Neural progenitor cell (in vitro differentiated cells): ENCODE results near the gene UBE2Q1. TPM values are rescaled to one million over a fixed set of nuclear protein-coding genes. Genes with fewer than 3 reads are reported as not detected.

Experiments used
- DNase-seq: peaks from one replicate; pipeline ENCODE4 v3.0.0-alpha.2; 2016; ENCODE audit warnings: low spot score
- H2AFZ ChIP-seq: fragments of 200-600 bp; sonication (generic); replicated peaks from 2 replicates; pipeline ENCODE4 v1.6.1; 2016; ENCODE audit warnings: antibody characterized with exemption
- H3F3A ChIP-seq: fragments of 200-600 bp; sonication (generic); 2 replicates; pipeline ENCODE4 v1.6.1; 2016; ENCODE audit warnings: antibody characterized with exemption, low read depth
- H3K27ac ChIP-seq: fragments of 200-600 bp; sonication (generic); 2 replicates; pipeline ENCODE4 v1.5.1; 2016; ENCODE audit warnings: mild to moderate bottlenecking
- H3K27me3 ChIP-seq: fragments of 200-600 bp; sonication (generic); 2 replicates; pipeline ENCODE4 v1.6.1; 2016; ENCODE audit warnings: mild to moderate bottlenecking, moderate library complexity
- H3K36me3 ChIP-seq: fragments of 200-600 bp; sonication (generic); 2 replicates; pipeline ENCODE4 v1.5.1; 2016
- H3K4me1 ChIP-seq: fragments of 200-600 bp; sonication (generic); 2 replicates; pipeline ENCODE4 v1.6.1; 2016; ENCODE audit warnings: mixed run types
- H3K4me2 ChIP-seq: fragments of 200-600 bp; sonication (generic); 2 replicates; pipeline ENCODE4 v1.6.1; 2016
- H3K4me3 ChIP-seq: fragments of 200-600 bp; sonication (generic); 2 replicates; pipeline ENCODE4 v1.5.1; 2016
- H3K79me2 ChIP-seq: fragments of 200-600 bp; sonication (generic); 2 replicates; pipeline ENCODE4 v1.6.1; 2016; ENCODE audit warnings: low read depth
- H3K9ac ChIP-seq: fragments of 200-600 bp; sonication (generic); 2 replicates; pipeline ENCODE4 v1.6.1; 2016
- H3K9me3 ChIP-seq: fragments of 200-600 bp; sonication (generic); 2 replicates; pipeline ENCODE4 v1.5.1; 2016; ENCODE audit warnings: low read depth
- H4K20me1 ChIP-seq: fragments of 200-600 bp; sonication (generic); 2 replicates; pipeline ENCODE4 v1.6.1; 2016; ENCODE audit warnings: low read depth
- H3K27ac Mint-ChIP-seq: 3 replicates; pipeline ENCODE4 v1.8.0; 2021; ENCODE audit warnings: mixed read lengths
- H3K27me3 Mint-ChIP-seq: 2 replicates; pipeline ENCODE4 v1.8.0; 2022; ENCODE audit warnings: low read depth, mild to moderate bottlenecking, inconsistent platforms, moderate library complexity, mixed read lengths; ENCODE audit not compliant: insufficient read depth
- H3K36me3 Mint-ChIP-seq: 3 replicates; pipeline ENCODE4 v1.8.0; 2021; ENCODE audit warnings: mixed read lengths
- H3K4me1 Mint-ChIP-seq: 3 replicates; pipeline ENCODE4 v1.8.0; 2021; ENCODE audit warnings: mixed read lengths
- H3K4me3 Mint-ChIP-seq: 3 replicates; pipeline ENCODE4 v1.8.0; 2021; ENCODE audit warnings: mild to moderate bottlenecking, moderate library complexity, mixed read lengths
- H3K9me3 Mint-ChIP-seq: 3 replicates; pipeline ENCODE4 v1.8.0; 2020; ENCODE audit warnings: mixed read lengths
- CTCF ChIP-seq: fragments of 200-600 bp; sonication (generic); IDR thresholded peaks from 2 replicates; pipeline ENCODE4 v1.5.1; 2017; ENCODE audit warnings: antibody characterized with exemption, mild to moderate bottlenecking
- EZH2 ChIP-seq: fragments of 200-600 bp; sonication (generic); IDR thresholded peaks from 2 replicates; pipeline ENCODE4 v1.6.1; 2017; ENCODE audit warnings: antibody characterized with exemption, mild to moderate bottlenecking, moderate library complexity
- EZH2phosphoT487 ChIP-seq: fragments of 200-600 bp; sonication (generic); IDR thresholded peaks from 2 replicates; pipeline ENCODE4 v1.6.1; 2017; ENCODE audit warnings: antibody characterized with exemption
- total RNA-seq: library from RNA; depleted of rRNA; stranded (reverse); fragments of >200 nt; gene quantifications from 2 replicates; pipeline ENCODE4 v1.2.3, GENCODE V29; 2015; ENCODE audit warnings: low replicate concordance

Gene UBE2Q1
- total RNA-seq, 1 donor from 2014 or later, result 96.2 TPM

GRCh38 chr1:154519591-154519991 lies 38.9 kb downstream of the UBE2Q1 start:
- H3K4me3 ChIP-seq, result no peak overlapping the region
- no peaks in the 10 kb centered on the region for H3K9me3 Mint-ChIP-seq
- TF ChIP-seq EZH2 (no peak), CTCF (no peak), EZH2phosphoT487 (no peak)

GRCh38 chr1:154517661-154518060 lies 40.8 kb downstream of the UBE2Q1 start:
- Mint-ChIP-seq H3K4me3 (no peak overlapping the region), H3K36me3 (no peaks in the 10 kb centered on the region), H3K4me1 (no peaks in the 10 kb centered on the region), H3K9me3 (no peaks in the 10 kb centered on the region), H3K27ac (no peak overlapping the region), H3K27me3 (peaks cover 11% of the 10 kb centered on the region)
- Histone ChIP-seq H3K36me3 (no peaks in the 10 kb centered on the region), H3K9ac (no peak overlapping the region), H3K9me3 (no peaks in the 10 kb centered on the region), H3K27me3 (peaks cover 3% of the 10 kb centered on the region), H2AFZ (no peak overlapping the region), H3F3A (no peaks in the 10 kb centered on the region), H3K4me2 (no peak overlapping the region), H3K27ac (no peak overlapping the region), H4K20me1 (no peaks in the 10 kb centered on the region), H3K4me1 (no peaks in the 10 kb centered on the region), H3K4me3 (no peak overlapping the region), H3K79me2 (no peaks in the 10 kb centered on the region)
- no peak for DNase-seq
- no peak for TF ChIP-seq EZH2
- TF ChIP-seq CTCF, result no peak
- no peak for TF ChIP-seq EZH2phosphoT487

More at GRCh38 chr1:154519591-154519991, 38.9 kb downstream of the UBE2Q1 start:
- Histone ChIP-seq H2AFZ (no peak overlapping the region), H3K4me2 (no peak overlapping the region), H3K36me3 (no peaks in the 10 kb centered on the region), H3K9ac (no peak overlapping the region), H3K27ac (no peak overlapping the region), H3K79me2 (no peaks in the 10 kb centered on the region), H4K20me1 (no peaks in the 10 kb centered on the region), H3K4me1 (no peaks in the 10 kb centered on the region), H3K27me3 (no peaks in the 10 kb centered on the region), H3K9me3 (no peaks in the 10 kb centered on the region), H3F3A (no peaks in the 10 kb centered on the region)
- Mint-ChIP-seq H3K4me1 (no peaks in the 10 kb centered on the region), H3K4me3 (no peak overlapping the region), H3K36me3 (no peaks in the 10 kb centered on the region), H3K27me3 (peaks cover 11% of the 10 kb centered on the region), H3K27ac (no peak overlapping the region)
- DNase-seq, result no peak

- TF ChIP-seq CTCF (no peak), EZH2phosphoT487 (no peak), EZH2 (no peak)
- Histone ChIP-seq H3K9ac (no peak overlapping the region), H3K4me1 (no peaks in the 10 kb centered on the region), H3K79me2 (no peaks in the 10 kb centered on the region), H3K27me3 (peaks cover 9% of the 10 kb centered on the region), H3K36me3 (no peaks in the 10 kb centered on the region), H2AFZ (no peak overlapping the region), H4K20me1 (no peaks in the 10 kb centered on the region), H3K4me2 (no peak overlapping the region), H3K27ac (no peak overlapping the region), H3F3A (no peaks in the 10 kb centered on the region), H3K4me3 (no peak overlapping the region), H3K9me3 (no peaks in the 10 kb centered on the region)
- Mint-ChIP-seq H3K36me3 (no peaks in the 10 kb centered on the region), H3K9me3 (no peaks in the 10 kb centered on the region), H3K4me1 (no peaks in the 10 kb centered on the region), H3K4me3 (no peak overlapping the region), H3K27ac (peak overlapping the region; percentile 19), H3K27me3 (peaks cover 6% of the 10 kb centered on the region)
- DNase-seq, result no peak
These were observed 44.4 kb downstream of the UBE2Q1 start for GRCh38 chr1:154514066-154514553.
